GM21360 (cell line): ENCODE results near the gene C5orf34.
"Not testable (repeated sequence)": the region's sequence is repeated elsewhere in the genome, so short reads cannot be mapped to it uniquely, and the experiment has no call there.

Experiments used
- ATAC-seq: cut with Tn5 transposase; IDR thresholded peaks from one replicate; pipeline ENCODE4 v1.9.1; 2021; ENCODE audit warnings: mild to moderate bottlenecking, moderate library complexity; ENCODE audit not compliant: unreplicated experiment

The C5orf34 gene

DNA sequence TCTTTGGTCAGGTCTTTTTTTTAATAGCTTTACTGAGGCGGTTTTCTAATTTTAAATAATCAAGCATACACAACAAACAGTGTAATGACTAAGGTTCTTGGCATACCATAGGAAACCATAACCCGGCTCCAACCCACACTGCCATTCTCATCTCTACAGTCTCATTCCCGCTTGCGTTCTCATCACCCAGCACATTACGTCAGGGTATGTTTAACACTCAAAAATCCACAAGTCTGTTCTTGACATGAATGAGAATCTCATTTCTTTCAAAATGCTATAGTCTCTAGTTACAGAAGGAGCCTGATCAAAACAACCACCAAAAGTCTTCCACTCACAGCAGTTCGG lies 505 bp downstream of the C5orf34 start:
- ATAC-seq = peak; percentile 33

DNA sequence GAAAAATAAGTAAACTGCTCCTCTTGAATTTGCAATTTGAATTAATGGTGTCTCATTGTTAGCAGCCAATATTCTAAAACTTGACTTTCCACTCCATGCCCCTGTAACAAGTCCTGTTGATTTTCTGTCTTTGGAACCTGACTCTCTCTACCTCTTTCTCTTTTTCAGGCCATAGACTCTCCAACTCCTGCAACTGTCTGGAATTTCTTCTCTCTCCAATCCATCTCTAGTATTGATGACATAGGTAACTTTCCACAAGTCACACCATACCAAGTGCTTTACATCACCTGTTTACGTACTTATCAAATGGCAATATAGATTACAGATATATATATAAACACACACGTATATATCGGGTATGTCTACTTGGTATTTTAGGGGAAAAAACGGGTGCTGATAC lies 923 bp downstream of the C5orf34 start:
- ATAC-seq = no peak

- ATAC-seq = not testable (repeated sequence)
These were observed 3.9 kb downstream of the C5orf34 start for GRCh38 chr5:43511062-43511461.

GRCh38 chr5:43498581-43498980 lies 16.4 kb downstream of the C5orf34 start:
- no peak for ATAC-seq

- ATAC-seq = no peak
These were observed 17.4 kb downstream of the C5orf34 start for GRCh38 chr5:43497311-43498104.

- ATAC-seq = no peak
These were observed 23.6 kb downstream of the C5orf34 start for GRCh38 chr5:43491326-43491725.

DNA sequence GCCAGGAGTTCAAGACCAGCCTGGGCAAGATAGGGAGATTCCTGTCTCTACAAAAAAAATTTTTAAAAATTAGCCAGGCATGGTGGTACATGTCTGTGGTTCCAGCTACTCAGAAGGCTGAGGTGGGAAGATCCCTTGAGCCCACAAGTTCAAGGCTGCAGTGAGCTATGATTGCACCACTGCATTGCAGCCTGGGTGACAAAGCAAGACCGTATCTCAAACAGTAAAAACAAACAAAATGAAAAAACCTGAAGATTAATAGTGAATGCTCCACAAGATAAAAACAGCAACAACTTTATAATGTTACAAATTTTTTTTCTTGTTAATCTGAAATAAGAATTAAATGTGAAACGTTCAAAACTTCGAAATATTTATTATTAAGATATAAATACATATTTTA lies 28.6 kb downstream of the C5orf34 start:
- ATAC-seq = no peak

DNA sequence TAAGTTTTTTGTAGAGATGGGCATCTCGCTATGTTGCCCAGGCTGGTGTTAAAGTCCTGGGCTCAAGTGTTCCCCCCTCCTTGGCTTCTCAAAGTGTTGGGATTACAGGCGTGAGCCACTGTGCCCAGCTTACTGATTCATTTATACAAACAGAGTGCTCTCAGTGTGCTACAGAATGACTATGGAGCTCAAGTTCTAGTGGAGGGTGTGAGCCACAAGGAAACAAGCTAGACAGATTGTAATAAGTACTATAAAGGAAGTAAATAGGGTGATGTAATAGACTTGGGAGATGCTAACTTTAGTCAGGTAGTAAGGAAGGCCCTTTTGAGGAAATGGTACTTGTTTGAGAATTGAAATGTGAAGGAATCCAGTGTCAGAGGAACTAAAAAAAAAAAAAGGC lies 29.5 kb downstream of the C5orf34 start:
- ATAC-seq = no peak

DNA sequence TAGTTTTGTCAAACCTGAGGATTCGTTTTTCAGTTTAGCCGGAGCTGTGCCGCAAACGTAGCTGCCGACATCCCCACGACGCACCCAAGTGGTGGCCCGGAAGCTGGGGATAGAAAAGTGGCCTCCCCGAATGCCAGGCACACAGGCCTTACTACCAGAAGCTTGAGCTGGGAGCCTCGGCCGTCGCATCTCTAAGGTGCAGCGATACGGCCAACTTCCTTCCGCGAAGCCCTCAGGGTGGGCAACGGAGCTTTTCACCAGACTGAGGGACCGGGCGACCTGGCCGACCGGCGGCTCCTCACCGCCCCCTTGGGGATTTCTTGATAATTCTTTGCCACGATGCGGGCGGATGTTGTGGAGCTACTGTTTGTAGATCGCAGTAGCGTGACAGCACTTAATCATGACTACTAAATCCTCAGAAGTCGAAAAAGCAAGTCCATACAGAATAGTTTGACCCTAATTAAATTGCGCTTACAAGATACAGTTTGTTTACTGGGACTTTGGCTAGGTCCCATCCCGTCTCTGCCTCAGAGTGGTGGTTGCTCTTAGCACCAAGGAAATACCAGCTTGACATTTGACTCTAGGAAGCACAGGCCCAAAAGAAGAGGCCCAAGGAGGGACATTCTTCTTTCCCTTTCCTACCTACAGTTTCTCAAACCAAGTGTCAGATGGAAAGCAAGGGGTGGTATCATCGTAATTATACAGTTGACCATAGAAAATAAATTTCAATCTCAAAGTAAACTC lies 30.7 kb downstream of the C5orf34 start:
- ATAC-seq = peak; percentile 77

DNA sequence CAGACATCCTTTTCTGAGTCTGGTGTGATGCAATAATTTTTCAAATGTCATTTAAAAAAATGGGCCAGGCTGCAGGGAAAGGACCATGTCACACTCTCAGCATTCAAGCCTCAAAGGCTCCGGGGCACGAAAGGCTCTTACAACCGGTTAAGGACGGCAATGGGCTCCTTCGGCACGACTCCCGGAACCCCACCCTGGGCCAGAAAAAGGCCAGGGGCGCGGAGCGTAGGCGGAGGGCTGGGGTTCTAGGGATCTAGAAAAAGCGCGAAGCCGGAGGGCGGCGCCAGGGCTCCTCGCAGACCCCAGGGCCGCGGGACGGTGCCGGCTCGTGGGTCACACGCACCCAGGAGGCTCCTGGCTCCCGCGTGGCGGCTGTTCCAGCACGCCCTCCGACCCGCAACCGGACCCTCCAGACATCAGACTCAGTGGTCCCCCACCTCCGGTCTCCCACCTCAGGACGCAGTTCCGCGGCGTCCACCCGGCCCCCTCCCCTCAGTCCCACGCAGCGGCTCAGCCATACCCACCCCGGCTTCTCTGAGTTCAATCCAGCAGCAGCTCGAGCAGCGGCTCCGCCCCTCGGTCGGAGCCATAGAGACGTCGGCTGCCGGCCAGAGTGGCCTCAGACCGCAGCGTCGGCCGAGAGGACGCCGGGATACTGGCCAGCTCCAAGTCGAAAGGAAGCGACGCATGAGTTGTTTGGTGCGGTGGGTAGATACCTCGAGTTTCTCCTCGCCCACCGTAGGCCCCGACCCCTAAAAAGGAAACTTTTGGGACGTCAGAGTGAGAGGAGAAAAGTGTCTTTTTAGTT lies 31.4 kb downstream of the C5orf34 start, which contains the start of gene TMEM267:
TSS of gene TMEM267 (minus strand) at position 568 of the 808 bp plus-strand sequence. CDS start 29,896 bp downstream, outside the sequence.
- ATAC-seq = peak; percentile 86

DNA sequence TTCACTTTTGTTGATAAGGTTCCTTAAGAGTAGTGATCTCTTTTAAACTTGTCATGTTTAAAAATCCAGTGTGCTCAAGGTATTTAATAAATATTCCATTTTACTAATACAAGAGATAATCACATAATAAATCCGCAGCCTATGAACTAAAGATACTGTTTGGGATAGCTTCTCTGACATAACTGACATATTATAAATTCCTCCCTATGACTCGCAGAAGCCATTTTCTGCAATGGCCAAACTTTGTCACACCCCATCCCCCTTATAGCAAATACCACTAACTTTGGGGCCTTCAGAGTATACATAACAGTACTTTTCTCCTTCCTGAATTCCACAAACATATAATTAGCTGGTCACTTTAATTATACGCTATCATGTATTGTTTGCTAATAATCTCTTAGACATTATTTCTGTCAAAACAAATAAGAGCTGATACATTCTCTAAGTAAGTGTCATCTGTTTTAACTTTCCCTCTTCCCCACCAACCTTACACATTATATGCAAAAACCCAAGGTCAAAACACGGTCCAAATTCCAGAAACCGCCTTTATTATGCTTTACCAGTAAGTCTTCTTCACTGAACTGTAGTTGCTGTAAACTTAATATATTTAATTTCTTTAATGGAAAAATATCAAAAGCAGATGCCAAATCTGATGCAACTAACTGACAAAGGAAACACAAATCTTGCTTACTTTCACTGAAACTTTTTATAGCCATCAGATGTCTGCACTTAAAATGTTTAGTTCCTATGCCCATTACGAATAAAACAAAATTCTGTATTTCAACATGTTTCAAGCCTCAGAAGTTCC lies 32.3 kb downstream of the C5orf34 start:
- no peak for ATAC-seq

DNA sequence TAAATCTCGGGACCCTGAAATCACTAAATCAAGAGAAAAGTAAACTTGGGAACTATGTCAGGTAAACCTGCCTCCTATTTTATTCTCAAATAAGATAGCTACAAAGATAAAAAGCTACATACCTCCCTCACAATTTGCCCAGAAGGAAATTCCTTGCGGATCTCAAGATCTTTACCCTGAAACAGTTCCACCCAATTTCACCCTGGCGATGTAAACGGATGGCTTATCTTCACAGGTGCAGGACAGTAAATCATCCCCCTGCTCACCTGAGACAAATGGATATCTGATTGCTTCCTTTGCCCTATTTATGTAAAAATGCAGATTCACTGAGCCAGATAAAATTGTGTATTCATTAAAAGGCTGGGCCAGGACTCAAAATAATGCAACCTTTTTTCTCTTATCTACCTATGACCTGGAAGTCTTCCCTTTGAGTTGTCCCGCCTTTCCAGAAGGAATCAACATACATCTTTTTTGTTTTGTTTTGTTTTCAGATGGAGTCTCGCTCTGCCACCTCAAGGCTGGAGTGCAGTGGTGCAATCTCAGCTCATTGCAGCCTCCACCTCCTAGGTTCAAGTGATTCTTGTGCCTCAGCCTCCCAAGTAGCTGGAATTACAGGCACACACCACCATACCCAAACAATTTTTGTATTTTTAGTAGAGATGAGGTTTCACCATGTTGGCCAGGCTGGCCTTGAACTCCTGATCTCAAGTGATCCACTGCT lies 45.1 kb downstream of the C5orf34 start:
- ATAC-seq = no peak

DNA sequence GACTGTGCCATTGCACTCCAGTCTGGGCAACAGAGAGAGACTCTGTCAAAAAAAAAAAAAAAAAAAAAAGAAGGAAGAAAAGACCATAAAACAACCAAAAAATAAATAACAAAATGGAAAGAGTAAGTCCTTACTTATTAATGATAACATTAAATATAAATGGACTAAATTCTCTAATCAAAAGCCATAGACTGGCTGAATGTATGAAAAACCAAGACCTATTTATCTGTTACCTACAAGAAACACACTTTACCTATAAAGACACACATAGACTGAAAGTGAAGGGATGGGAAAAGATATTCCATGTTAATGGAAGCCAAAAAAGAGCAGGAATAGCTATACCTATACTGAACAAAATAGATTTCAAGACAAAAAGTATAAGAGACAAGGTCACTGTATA lies 47.8 kb downstream of the C5orf34 start:
- ATAC-seq = no peak

DNA sequence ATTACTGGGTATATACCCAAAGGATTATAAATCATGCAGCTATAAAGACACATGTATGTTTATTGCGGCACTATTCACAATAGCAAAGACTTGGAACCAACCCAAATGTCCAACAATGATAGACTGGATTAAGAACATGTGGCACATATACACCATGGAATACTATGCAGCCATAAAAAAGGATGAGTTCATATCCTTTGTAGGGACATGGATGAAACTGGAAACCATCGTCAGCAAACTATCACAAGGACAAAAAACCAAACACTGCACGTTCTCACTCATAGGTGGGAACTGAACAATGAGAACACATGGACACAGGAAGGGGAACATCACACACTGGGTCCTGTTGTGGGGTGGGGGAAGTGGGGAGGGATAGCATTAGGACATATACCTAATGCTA lies 49.5 kb downstream of the C5orf34 start:
- ATAC-seq = not testable (repeated sequence)

GRCh38 chr5:43461066-43461465 lies 53.9 kb downstream of the C5orf34 start:
- no peak for ATAC-seq

- ATAC-seq = no peak
These were observed 58.4 kb downstream of the C5orf34 start for GRCh38 chr5:43456556-43456955.

DNA sequence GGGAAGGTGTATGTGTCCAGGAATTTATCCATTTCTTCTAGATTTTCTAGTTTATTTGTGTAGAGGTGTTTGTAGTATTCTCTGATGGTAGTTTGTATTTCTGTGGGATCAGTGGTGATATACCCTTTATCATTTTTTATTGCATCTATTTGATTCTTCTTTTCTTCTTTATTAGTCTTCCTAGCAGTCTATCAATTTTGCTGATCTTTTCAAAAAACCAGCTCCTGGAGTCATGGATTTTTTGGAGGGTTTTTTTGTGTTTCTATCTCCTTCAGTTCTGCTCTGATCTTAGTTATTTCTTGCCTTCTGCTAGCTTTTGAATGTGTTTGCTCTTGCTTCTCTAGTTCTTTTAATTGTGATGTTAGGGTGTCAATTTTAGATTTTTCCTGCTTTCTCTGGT lies 73.4 kb downstream of the C5orf34 start:
- ATAC-seq = not testable (repeated sequence)

- ATAC-seq = no peak
These were observed 77.8 kb downstream of the C5orf34 start for GRCh38 chr5:43437062-43437660.
